ENCODE data around the gene SGPP1.
A peak's percentile ranks its signal among the peaks of the same experiment; 100 is the strongest.
"Not testable (repeated sequence)": the region's sequence is repeated elsewhere in the genome, so short reads cannot be mapped to it uniquely, and the experiment has no call there.

Gene SGPP1

DNA sequence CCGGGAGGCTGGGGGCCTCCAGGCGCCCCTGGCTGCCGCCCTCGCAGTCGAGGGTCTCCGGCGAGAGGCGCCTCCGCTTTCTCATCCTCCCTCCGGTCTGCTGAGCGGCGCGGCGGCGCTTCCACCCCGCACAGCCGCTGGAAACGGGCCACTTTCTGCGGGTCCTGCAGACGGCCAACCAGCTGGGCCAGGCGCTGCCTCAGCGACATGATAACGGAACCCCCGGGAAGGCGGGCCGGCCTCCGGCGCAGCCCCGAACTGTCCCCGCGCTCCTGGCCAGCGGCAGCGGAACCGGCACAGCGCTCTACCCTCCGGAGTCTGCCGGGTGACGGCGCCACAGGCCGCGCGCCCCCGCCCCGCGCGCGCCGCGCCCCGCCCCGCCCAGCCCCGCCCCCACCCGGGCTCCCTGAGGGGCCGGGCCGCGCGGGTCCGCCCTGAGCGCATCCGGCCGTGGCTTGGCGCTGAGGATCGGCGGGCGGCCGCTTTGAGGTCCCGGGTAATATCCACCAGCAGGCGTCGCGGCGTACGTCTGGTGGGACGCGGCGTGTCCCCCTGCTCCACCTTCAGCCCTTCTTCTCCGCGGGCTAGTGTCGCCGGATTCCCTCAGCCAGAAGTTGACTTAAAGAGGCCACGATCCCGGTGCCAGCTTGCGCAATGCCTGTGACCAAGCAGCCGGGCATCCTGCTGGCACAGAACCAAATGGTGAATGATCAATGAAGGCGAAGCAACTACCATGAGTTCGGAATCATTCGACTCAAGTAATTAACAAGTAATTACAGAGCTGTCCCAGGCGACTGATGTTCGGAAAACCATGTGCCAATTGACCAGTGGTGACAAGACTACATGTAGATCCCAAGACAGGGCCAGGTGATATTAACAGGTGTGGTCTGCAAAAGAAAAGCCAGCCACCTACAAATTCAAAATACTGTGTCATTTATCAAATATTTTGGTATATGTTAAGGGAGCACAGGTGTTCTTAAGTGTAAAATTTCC lies at the start of gene SGPP1:
Gene SGPP1 (minus strand): TSS at position 330 of the 993 bp plus-strand sequence. CDS start 121 bp downstream, at position 209.
- H3K9me3 Mint-ChIP-seq: no peaks in the 10 kb centered on the region
- ATAC-seq (peak; percentile 95), DNase-seq (ENCODE audit: low spot score in 2 of 2) (peak; percentile 69 to 87)
- peaks cover 40% of the 10 kb centered on the region for H3K4me1 Mint-ChIP-seq
- H3K36me3 Mint-ChIP-seq: no peaks in the 10 kb centered on the region
- peak within 1 kb of the TSS; percentile 97 for H3K4me3 Mint-ChIP-seq
- H3K27ac Mint-ChIP-seq: peak within 1 kb of the TSS; percentile 97

GRCh38 chr14:63777024-63777423 lies 49.2 kb upstream of the SGPP1 start:
- Mint-ChIP-seq H3K4me1 (no peaks in the 10 kb centered on the region), H3K27ac (no peak overlapping the region), H3K36me3 (no peaks in the 10 kb centered on the region), H3K9me3 (no peaks in the 10 kb centered on the region), H3K4me3 (no peak overlapping the region)
- no peak for DNase-seq (ENCODE audit: low spot score in 2 of 2)
- no peak for ATAC-seq

GRCh38 chr14:63773504-63773903 lies 45.6 kb upstream of the SGPP1 start:
- no peaks in the 10 kb centered on the region for H3K36me3 Mint-ChIP-seq
- ATAC-seq (no peak), DNase-seq (ENCODE audit: low spot score in 2 of 2) (no peak)
- no peaks in the 10 kb centered on the region for H3K4me1 Mint-ChIP-seq
- no peaks in the 10 kb centered on the region for H3K9me3 Mint-ChIP-seq
- H3K27ac Mint-ChIP-seq: no peak overlapping the region
- H3K4me3 Mint-ChIP-seq: no peak overlapping the region

GRCh38 chr14:63770187-63770807 lies 42.4 kb upstream of the SGPP1 start:
- ATAC-seq (peak; percentile 80), DNase-seq (ENCODE audit: low spot score in 2 of 2) (no peak)
- H3K36me3 Mint-ChIP-seq: no peaks in the 10 kb centered on the region
- H3K27ac Mint-ChIP-seq: no peak overlapping the region
- no peaks in the 10 kb centered on the region for H3K9me3 Mint-ChIP-seq
- no peaks in the 10 kb centered on the region for H3K4me1 Mint-ChIP-seq
- H3K4me3 Mint-ChIP-seq: no peak overlapping the region

DNA sequence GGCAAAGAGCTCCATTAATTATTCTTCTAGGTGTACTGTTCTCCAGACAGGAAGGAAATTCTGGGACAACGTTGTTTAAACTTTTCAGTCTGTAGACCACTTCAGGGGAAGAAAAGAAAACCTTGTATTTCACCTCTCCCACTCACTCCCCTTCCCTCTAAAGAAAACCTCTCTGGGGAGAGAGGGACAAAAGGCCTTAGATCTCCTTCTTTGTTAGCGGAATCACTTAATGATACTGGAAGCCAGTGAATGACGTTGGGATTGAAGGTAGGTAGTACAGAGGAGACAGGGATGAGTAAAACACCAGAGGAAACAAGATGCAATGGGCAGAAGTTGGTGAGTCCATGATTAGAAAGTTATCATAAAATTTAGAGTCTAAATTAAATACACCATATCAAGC lies 38.7 kb upstream of the SGPP1 start:
- no peaks in the 10 kb centered on the region for H3K9me3 Mint-ChIP-seq
- DNase-seq (ENCODE audit: low spot score in 2 of 2): no peak
- H3K4me1 Mint-ChIP-seq: no peaks in the 10 kb centered on the region
- no peak overlapping the region for H3K4me3 Mint-ChIP-seq
- no peak for ATAC-seq
- H3K36me3 Mint-ChIP-seq: no peaks in the 10 kb centered on the region
- no peak overlapping the region for H3K27ac Mint-ChIP-seq

- Mint-ChIP-seq H3K4me1 (peaks cover 7% of the 10 kb centered on the region), H3K36me3 (no peaks in the 10 kb centered on the region), H3K4me3 (no peak overlapping the region), H3K27ac (no peak overlapping the region), H3K9me3 (no peaks in the 10 kb centered on the region)
- no peak for ATAC-seq
- DNase-seq (ENCODE audit: low spot score in 2 of 2): no peak
Measured at GRCh38 chr14:63764620-63765139, 36.8 kb upstream of the SGPP1 start.

GRCh38 chr14:63764103-63764502 lies 36.2 kb upstream of the SGPP1 start:
- DNase-seq (ENCODE audit: low spot score in 2 of 2) (no peak), ATAC-seq (no peak)
- Mint-ChIP-seq H3K36me3 (no peaks in the 10 kb centered on the region), H3K9me3 (no peaks in the 10 kb centered on the region), H3K4me1 (peaks cover 12% of the 10 kb centered on the region), H3K27ac (no peak overlapping the region), H3K4me3 (no peak overlapping the region)

GRCh38 chr14:63761351-63762117 lies 33.7 kb upstream of the SGPP1 start:
- H3K27ac Mint-ChIP-seq: peak overlapping the region; percentile 66
- DNase-seq (ENCODE audit: low spot score in 2 of 2) (no peak), ATAC-seq (peak; percentile 21)
- H3K36me3 Mint-ChIP-seq: no peaks in the 10 kb centered on the region
- H3K4me1 Mint-ChIP-seq: peaks cover 12% of the 10 kb centered on the region
- H3K9me3 Mint-ChIP-seq: no peaks in the 10 kb centered on the region
- no peak overlapping the region for H3K4me3 Mint-ChIP-seq

GRCh38 chr14:63760014-63760413 lies 32.1 kb upstream of the SGPP1 start:
- ATAC-seq (peak; percentile 77), DNase-seq (ENCODE audit: low spot score in 2 of 2) (no peak)
- Mint-ChIP-seq H3K4me3 (peak overlapping the region; percentile 58), H3K36me3 (no peaks in the 10 kb centered on the region), H3K4me1 (peaks cover 12% of the 10 kb centered on the region), H3K27ac (peak overlapping the region; percentile 44), H3K9me3 (no peaks in the 10 kb centered on the region)

DNA sequence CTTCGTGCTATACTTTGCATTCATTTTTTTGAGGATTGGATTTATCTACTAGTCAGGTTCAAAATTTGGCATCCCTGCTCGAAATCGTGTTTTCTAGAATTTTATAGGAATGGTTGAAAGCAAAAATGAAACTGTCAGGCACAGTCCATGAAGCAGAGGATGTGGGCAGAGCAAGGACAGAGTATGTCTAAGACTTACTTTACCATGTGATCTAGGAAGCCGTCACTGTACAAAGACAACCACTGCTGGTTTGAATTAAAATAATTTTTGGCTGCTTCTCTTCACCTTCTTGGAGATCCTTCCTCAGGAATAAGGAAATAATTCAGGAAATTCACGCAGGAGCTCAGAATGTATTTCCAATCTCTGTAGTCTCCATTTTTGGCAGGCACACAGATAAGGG lies 31.6 kb upstream of the SGPP1 start:
- Mint-ChIP-seq H3K36me3 (no peaks in the 10 kb centered on the region), H3K9me3 (no peaks in the 10 kb centered on the region), H3K4me1 (peaks cover 12% of the 10 kb centered on the region), H3K27ac (peak overlapping the region; percentile 44), H3K4me3 (peak overlapping the region; percentile 58)
- DNase-seq (ENCODE audit: low spot score in 2 of 2) (no peak), ATAC-seq (peak; percentile 86)

- no peak overlapping the region for H3K4me3 Mint-ChIP-seq
- H3K27ac Mint-ChIP-seq: no peak overlapping the region
- ATAC-seq: no peak
Measured at GRCh38 chr14:63757211-63757610, 29.3 kb upstream of the SGPP1 start.

GRCh38 chr14:63752449-63753169 lies 24.7 kb upstream of the SGPP1 start:
- Mint-ChIP-seq H3K36me3 (no peaks in the 10 kb centered on the region), H3K27ac (no peak overlapping the region), H3K4me3 (no peak overlapping the region), H3K9me3 (no peaks in the 10 kb centered on the region), H3K4me1 (no peaks in the 10 kb centered on the region)
- ATAC-seq (no peak), DNase-seq (ENCODE audit: low spot score in 2 of 2) (no peak)

More at GRCh38 chr14:63757211-63757610, 29.3 kb upstream of the SGPP1 start:
- peaks cover 12% of the 10 kb centered on the region for H3K4me1 Mint-ChIP-seq
- DNase-seq (ENCODE audit: low spot score in 2 of 2): no peak
- no peaks in the 10 kb centered on the region for H3K36me3 Mint-ChIP-seq
- H3K9me3 Mint-ChIP-seq: no peaks in the 10 kb centered on the region

DNA sequence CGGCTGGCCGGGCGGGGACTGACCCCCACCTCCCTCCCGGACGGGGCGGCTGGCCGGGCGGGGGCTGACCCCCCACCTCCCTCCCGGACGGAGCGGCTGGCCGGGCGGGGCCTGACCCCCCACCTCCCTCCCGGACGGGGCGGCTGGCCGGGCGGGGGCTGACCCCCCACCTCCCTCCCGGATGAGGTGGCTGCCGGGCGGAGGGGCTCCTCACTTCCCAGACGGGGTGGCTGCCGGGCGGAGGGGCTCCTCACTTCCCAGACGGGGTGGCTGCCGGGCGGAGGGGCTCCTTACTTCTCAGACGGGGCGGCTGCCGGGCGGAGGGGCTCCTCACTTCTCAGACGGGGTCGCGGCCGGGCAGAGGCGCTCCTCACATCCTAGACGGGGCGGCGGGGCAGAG lies 23.2 kb upstream of the SGPP1 start:
- H3K27ac Mint-ChIP-seq; DNase-seq (ENCODE audit: low spot score in 2 of 2); ATAC-seq; H3K4me1 Mint-ChIP-seq; H3K36me3 Mint-ChIP-seq; H3K4me3 Mint-ChIP-seq; H3K9me3 Mint-ChIP-seq: not testable (repeated sequence)

DNA sequence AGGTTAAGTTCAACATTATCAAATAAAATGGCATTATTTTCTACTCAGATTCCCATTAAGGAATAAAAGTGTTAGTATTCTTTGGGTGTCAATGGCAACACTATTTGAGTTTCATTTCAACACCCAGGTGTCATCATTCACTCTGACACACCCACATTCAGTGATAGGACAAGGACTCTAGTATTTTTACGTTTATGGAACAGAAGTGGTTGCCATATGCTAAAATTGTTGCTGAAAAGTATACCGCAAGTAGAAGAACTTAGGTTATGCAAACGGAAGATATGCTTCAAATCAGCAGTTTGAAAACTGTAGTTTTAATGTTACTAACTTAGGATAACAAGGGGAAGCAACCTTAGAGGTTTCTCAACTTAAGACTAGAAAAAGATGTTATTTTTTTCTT lies 20.0 kb upstream of the SGPP1 start:
- no peak overlapping the region for H3K27ac Mint-ChIP-seq
- no peak overlapping the region for H3K4me3 Mint-ChIP-seq
- ATAC-seq: no peak
- H3K4me1 Mint-ChIP-seq: peaks cover 13% of the 10 kb centered on the region
- H3K9me3 Mint-ChIP-seq: no peaks in the 10 kb centered on the region
- H3K36me3 Mint-ChIP-seq: peaks cover 5% of the 10 kb centered on the region
- no peak for DNase-seq (ENCODE audit: low spot score in 2 of 2)
